Stimulated activated CD4-positive, alpha-beta T cell treated with anti-CD3 and anti-CD28 coated beads, Interleukin-12 subunit alpha, Interleukin-12 subunit beta, amount 100 ng/mL, for 48 hours (primary cell): Measurements from ENCODE around the gene PIM3.

Experiments used
- DNase-seq, 3 donors: peaks; one replicate each; pipeline ENCODE4 v3.0.0-alpha.2; 2020; ENCODE audit warnings: low read depth in 2 of 3, low spot score in 1 of 3

PIM3 gene

DNA sequence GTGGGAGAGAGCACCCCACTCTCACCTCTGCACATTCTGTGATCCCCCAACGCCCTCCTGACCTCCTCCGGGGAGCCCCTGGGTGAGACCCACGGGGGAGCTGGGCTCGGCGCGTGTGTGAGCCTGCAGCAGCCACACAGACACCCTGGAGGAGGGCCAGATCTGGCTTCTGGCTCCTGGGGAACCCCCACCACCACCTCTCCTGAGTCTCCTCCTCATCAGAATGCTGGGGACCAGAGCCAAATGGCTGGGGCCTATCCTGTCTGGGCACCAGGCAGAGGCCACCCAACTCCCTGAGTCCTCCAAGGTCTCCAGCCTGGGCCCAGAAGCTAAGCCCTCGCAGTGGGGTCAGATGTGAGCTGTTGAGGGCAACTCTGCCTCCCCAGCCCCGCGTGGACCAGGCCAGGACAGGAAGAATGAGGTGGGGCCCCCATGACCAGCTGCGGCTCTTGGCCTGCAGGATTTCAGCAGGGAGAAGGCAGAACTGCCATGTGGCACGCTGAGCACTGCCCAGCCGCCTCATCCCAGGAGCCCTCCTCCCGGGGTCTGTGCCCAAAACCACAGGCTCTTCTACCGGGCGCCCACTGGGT, 5.5 kb upstream of the PIM3 start:
- no peak for DNase-seq

DNA sequence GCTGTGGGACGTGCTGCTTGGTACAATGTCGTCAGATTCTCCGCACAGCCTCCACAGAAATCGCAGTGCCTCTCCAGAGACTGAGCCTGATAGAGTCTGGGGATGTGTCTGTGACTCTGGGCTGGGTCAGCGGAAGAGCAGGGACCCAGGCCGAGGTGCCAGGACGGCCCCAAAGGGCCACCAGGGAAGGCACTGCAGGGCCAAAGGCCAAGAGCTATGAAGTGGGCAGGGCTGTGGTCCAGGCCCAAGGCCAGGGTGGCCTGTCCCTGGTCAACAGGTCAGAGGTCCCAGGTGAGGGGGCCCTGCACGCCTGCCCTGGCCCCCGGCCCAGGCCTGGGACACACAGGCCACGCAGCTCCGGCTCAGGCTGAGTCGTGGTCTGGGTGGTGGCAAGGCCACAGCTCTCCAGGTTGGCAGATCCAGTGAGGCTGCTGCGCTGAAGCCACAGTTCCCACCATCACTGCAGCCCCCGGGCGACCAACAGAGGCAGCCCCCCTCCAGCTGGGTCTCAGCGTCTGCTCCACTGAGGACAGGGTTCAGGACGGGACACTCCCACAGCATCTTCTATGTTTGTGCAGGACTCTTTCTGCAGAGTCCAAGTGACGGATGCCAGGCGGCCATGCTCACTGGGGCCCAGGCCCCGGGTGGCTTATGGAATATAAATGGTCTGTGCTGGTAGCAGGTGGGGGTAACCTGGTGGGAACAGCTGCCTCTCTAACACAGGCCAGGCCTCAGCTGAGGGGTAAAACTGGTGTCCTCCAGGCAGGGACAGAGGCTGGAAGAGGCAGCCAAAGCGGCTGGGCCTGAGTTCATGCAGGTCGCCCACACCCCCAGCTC, 4.8 kb upstream of the PIM3 start:
- DNase-seq: no peak

DNA sequence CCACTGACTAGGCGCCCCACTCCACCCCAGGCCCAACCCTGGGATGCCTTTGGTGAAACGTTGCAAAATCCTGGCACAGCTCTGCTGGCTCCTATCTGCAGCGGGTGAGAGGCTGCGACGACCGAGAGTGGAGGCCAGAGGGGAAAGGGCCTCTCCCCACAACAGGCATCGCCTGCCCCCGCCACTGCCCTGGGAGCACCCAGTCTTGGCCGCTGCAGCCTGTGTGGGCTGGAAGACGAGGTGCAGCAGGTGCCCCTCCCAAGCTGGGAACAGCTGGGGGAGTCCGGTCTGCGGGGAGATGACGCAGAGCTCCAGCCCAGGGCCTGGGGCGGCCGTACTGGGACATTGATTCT, 4.2 kb upstream of the PIM3 start:
- DNase-seq: no peak

DNA sequence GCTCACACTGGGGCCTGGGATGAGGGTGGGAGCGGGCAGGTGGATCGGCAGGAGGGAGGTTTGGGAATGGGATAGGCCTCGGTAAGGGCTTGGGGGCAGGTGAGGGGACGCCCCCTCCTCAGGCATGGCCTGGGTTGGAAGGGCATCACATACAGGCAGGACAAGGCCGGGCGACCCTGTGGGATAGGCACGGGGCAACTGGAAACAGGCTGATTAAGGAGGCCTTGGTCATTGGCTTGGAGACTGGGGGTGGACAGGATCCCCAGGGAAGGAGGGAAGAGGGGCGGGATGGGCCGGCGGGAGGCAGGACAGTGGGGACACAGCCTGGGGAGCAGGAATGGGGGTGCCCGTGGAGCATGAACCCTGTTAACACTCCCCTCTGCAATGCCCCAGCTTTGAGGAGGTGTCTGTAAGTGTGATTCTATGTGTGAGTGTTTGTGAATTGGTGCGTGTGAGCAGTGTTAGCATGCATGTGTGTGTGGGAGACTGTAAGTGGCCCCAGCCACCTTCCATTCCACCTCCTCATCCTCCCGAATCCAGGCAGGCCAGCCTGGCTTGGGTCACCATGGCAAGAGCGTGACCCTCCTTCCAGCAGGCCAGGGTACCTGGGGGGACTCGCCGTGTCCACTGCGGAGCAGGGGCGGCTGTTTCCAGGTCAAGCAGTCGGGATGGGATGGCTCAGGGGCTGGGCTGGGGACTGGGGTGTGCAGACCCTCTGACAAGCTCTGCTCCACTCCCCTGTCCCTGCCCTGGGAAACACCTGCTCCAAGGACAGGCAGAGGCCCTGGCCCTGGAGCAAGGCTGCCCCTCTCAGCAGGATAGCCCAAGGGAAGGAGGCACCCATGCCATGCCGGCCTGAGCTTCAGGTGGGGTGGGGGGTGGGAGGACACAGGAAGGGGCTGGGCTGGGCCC, 3.4 kb upstream of the PIM3 start:
- no peak for DNase-seq

DNA sequence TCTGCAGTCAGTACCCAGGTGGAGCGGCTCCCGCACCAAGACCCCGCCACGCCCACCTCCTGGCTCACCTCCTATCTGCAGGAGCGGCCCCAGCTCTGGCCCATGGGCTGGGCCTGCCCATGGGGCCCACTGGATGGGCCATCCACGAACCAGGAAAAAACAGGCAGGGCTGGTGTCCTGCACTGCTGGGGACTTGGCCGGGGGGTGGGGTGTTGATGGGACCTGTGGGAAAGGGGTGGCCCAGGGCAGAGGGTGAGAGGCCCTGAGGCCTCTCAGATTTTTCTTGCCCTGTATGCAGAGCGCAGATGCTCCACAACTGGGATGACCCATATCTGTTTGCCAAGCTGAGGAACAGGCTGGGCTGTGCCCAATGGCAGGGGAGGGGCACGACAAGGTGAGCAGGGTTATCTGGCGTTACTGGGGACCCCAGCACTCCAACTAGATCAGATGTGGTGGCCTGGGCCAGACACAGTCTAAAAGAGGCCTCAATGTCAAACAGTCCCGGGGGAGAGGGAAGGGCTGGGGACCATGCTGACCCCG, 2.7 kb upstream of the PIM3 start:
- no peak for DNase-seq

DNA sequence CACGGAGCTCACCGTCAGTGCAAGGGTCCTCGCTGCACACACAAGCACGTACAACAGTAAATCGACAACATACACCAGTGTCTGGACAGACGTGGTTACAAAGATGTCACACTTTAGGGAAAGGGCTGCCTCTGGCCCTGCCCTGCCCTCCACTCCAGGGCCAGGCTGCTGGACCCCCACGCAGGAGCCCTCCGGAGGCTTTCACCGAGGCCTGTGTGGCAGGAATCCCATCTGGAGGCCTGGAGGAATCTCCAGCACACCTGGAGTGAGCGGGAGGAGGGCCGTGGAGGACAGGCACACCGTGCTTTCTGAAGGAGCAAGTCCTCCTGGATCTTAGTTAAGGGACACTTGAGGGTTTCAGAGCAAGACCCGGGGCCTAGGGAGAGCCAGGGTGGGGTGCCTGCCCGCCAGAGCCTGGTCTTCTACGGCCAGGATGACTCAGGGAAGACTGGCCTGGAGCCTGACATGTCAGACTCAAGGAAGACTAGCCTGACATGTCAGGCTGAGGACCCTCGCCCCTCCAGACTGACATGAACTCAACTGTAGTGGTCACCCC, 2.1 kb upstream of the PIM3 start:
- DNase-seq: no peak

DNA sequence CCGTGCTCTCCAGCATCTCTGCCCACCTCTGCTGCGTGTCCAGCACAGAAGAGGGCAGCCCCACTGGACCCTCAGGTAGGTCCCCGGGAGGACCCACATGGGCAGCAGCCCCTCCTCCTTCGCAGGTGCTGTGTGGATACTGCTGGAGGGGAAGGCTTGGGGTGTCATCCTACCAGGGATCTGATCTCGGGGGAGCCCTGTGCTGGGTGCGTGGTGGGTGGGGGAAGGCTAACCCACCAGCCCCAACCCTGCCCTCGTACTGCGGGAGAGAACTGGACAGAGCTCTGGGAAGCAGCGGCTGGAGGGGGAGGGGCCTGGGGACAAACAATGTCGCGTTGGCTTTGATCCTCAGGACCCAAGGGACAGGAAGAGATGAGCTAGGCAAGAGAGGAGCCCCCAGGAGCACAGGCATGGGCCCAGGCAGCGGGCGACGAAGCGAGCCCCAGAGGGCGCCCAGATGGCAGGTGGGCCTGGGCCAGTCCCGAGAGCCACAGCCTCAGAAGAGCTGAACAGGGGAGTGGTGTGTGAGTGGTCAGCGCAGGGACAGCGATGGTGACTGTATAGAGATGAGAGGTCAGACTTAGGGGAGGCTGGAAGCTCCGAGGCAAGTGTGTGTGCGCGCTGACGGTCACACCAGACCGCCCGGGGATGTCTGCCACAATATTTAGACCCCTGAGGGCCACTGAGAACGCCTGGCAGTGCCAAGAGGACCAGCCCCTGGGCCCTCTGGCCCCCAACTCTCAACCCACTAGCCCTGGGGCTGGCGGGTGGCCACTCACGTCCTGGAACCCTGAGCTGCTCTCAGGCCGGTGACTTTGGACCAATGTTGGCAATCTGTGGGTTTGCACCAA, 1.4 kb upstream of the PIM3 start:
- no peak for DNase-seq

DNA sequence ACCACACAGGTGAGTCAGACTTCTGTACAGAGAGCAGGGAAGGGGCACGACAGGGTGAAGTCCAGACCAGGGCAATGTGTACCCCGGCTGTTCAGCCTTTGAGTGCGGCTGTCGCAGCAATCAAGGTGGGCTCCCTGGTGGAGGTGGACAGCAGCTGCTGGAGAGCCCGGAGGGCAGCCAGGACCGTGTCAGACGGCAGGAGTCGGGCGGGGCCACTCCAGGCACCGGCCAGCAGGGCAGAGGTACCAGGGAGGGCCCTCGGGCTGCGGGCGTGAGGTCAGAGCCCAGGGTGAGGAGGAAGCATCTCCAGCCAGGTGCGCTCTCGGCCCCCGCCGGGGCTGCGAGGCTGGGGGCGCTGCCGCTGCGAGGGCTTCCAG, 802 bp upstream of the PIM3 start:
- no peak for DNase-seq

DNA sequence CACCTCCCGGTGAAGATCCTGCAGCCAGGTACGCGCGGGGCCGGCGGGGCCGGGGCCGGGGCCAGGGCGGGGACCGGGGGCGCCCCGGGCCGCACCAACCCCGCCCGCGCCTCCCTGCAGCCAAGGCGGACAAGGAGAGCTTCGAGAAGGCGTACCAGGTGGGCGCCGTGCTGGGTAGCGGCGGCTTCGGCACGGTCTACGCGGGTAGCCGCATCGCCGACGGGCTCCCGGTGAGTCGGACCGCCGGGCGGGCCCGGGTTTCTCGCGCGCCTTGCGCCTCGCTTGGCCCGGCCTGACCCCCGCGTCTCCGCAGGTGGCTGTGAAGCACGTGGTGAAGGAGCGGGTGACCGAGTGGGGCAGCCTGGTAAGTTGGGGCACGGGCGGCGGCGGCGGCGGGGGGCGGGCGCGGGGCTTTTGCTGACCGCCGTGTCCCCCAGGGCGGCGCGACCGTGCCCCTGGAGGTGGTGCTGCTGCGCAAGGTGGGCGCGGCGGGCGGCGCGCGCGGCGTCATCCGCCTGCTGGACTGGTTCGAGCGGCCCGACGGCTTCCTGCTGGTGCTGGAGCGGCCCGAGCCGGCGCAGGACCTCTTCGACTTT, 531 bp downstream of the PIM3 start:
- DNase-seq: no peak

DNA sequence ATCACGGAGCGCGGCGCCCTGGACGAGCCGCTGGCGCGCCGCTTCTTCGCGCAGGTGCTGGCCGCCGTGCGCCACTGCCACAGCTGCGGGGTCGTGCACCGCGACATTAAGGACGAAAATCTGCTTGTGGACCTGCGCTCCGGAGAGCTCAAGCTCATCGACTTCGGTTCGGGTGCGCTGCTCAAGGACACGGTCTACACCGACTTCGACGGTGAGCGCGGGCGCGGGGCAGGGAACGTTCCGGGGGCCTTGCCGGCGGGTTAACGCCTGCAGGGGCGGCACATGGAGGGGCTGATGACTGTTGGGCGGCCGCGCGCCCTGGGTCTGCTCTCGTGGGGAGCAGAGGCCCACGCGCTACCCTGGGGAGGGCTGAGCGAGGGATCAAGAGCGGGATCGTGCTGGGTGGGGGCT, 1.0 kb downstream of the PIM3 start:
- no peak for DNase-seq

DNA sequence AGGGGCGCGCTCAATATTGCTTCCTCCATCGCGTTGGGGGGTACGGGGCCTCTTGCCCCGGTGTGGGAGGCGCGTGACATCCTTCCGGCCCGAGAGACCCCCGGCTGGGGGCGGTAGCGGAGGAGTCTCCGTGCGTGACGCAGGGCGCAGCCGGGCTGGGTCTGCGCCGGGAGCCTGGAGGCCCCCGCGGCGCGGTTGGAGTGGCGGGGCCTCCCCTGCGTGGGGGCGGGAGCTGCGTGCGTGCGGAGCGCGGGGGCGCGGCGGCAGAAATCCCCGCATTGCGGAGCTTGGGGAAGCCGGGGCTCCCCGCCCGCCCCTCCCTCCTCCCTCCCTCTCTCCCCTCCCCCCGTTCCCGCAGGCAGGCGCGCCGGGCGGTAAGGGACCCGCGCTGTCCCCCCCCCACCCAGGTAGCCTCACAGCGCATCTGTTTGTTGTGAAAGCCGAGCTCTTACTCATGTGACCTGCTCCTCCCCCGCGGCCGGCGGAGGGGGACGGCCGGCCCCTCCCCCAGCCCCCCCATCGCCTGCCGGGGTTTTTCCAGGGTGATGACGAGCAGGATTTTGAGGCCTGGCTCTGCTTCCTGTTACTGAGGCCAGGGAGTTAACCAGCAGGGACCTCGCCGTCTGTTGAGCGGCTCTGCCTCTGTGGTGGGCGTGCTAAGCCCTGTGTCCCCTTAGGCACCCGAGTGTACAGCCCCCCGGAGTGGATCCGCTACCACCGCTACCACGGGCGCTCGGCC, 1.6 kb downstream of the PIM3 start:
- DNase-seq: peak; percentile 84

DNA sequence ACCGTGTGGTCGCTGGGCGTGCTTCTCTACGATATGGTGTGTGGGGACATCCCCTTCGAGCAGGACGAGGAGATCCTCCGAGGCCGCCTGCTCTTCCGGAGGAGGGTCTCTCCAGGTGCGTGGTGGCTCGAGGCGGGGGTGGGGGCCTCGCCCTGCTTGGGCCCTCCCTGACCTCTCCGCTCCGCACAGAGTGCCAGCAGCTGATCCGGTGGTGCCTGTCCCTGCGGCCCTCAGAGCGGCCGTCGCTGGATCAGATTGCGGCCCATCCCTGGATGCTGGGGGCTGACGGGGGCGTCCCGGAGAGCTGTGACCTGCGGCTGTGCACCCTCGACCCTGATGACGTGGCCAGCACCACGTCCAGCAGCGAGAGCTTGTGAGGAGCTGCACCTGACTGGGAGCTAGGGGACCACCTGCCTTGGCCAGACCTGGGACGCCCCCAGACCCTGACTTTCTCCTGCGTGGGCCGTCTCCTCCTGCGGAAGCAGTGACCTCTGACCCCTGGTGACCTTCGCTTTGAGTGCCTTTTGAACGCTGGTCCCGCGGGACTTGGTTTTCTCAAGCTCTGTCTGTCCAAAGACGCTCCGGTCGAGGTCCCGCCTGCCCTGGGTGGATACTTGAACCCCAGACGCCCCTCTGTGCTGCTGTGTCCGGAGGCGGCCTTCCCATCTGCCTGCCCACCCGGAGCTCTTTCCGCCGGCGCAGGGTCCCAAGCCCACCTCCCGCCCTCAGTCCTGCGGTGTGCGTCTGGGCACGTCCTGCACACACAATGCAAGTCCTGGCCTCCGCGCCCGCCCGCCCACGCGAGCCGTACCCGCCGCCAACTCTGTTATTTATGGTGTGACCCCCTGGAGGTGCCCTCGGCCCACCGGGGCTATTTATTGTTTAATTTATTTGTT, 2.4 kb downstream of the PIM3 start:
- DNase-seq: no peak

DNA sequence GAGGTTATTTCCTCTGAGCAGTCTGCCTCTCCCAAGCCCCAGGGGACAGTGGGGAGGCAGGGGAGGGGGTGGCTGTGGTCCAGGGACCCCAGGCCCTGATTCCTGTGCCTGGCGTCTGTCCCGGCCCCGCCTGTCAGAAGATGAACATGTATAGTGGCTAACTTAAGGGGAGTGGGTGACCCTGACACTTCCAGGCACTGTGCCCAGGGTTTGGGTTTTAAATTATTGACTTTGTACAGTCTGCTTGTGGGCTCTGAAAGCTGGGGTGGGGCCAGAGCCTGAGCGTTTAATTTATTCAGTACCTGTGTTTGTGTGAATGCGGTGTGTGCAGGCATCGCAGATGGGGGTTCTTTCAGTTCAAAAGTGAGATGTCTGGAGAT, 3.1 kb downstream of the PIM3 start:
- DNase-seq: no peak

DNA sequence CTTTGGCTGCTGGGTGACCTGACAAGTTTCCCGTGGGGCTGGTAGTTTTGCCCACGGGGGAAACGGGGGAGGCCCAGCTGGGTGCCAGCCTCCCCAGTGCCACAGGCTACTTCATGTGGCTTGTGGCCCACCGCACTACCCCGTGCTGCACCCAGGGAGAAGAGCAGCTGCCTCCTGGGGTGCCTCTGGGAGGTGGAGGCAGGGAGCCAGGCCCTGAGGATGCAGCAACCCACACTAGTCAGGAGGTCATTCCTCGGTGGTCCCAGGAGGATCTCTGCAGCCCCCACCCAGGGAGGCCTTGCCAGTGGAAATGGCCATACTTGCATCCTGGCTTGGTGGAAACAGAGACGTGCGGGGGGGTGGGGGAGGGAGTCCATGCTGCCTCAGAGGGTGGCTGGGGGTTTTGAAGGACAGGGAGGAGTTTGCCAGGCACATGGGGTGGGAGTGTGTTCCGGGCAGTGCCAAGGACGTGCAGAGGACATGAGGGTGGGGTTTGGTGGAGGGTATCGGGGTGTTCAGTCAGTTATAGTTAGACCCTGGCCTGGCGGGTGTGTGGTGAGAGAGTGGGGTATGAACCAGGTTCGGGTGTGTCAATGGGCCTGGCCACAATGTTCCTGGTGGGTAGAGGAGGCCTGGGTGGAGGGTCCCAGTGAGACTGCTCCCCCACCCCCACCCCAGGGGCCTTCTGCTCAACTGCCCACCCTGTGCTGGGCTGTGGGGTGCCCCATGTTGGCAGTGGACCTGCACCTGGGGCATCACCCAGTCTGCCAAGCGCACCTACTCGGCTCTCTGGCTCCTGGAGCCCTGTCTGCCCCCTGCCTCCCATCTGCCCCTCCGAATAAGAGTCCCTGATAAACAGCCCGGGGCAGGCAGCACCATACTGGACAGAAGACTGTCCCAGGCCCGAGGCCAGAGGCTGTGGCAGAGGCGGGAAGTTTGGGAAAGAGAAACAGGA, 3.8 kb downstream of the PIM3 start:
- no peak for DNase-seq

DNA sequence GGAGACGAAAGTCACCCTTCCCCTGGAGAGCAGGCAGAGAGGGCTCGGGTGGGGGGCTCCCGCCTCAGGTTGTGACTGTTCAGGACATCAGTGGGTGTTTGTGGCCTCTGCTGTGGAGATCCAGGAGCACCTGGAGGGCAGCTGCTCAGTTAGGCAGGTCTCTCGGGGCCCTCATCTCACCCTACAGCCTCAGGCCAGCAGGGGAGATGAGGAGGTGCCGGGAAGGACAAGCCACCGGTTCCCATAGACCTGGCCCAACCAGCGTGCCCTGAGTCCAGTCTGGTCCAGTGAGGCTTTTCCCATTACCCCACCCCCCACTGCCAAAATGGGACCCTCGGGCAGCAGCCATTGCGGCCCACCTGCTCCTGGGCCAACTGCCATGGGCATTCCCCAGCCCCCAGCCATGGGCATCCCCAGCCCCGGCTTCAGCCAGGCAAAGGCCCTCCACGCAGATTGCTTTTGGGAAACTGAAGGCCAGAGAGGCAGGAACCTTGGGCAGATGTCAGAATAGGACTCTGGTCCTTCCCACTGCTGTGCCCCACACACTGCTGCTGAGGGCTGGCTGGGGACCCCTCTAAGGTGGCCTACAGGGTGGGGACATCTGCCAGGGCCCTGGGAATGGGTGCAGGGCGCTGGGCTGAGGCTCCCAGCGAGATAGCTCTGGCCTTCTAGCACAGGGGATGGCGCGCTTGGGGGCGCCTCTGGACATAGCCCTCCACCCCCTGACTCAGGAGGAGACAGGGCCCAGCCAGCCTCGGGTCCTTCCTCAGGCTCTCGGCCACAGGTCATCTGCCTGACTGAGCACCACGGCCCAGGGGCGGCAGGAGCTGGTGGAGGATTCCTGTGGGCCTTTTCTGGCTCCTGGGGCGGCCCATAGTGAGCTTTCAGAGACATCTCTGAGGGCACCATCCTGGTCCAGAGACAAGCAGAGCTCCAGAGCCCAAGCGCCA, 4.8 kb downstream of the PIM3 start:
- DNase-seq: no peak

DNA sequence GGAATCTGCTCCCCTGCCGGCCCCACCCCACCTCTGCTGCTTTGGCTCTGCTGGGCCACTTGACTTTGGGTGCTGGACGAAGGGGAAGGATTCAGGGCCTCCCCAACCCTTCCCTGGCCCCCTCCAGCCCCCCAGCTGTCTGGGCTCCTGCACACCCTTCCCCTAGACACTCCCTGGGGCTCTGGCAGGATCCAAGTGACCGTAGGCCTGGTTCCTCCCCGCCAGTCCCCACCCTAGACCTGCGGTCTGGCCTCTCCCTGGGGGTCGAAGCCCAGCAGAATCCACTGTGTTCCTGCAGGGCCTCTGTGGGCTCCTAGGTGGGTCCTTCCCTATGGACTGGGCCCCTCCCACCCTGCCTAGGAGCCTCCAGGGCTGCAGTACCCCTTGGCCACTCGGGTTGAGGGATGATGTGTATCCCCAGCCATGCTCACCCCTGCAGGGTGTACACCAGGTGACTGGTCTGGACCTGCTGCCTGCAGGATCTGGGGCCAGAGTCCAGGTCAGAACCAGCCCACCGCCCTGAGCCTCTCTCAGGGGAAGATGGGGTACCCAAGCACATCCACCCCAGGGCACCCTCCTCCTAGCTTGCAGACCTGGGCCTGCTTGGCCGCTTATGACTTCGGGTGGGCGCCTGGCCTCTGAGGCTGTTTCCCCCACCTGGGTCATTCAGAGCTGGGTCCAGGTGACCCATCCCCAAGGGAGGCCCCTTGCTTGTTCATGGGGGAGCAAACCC, 5.6 kb downstream of the PIM3 start:
- no peak for DNase-seq
